ENCODE data around the gene NF1. TPM values are rescaled to one million over a fixed set of nuclear protein-coding genes. Genes with fewer than 3 reads are reported as not detected.
"Not testable (repeated sequence)": the region's sequence is repeated elsewhere in the genome, so short reads cannot be mapped to it uniquely, and the experiment has no call there.

NF1 gene
- polyA plus RNA-seq, 4 donors, result 32.1 to 45.4 (median 39.9) TPM

GRCh38 chr17:31251105-31251969, 156.6 kb downstream of the NF1 start:
- no peak for DNase-seq (ENCODE audit: low read depth in 4 of 4, low spot score in 2 of 4)

DNA sequence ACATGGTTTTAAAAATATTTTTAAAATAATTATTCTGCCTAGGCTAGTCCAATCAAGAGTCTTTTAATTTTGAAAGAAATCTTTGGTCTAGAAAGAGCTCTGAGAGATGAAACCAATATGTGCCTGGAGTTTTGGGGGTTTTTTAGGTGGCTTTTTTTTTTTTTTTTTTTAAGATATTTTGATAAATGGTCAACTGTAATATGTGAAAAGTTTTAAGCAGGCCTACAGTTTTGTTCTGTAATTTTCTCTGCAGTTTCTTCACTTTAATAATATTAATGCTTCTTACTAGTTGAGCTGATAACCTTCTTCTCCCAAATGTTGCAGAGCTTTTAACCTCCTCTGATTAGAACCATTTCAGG, 157.2 kb downstream of the NF1 start:
- no peak for DNase-seq (ENCODE audit: low read depth in 4 of 4, low spot score in 2 of 4)

DNA sequence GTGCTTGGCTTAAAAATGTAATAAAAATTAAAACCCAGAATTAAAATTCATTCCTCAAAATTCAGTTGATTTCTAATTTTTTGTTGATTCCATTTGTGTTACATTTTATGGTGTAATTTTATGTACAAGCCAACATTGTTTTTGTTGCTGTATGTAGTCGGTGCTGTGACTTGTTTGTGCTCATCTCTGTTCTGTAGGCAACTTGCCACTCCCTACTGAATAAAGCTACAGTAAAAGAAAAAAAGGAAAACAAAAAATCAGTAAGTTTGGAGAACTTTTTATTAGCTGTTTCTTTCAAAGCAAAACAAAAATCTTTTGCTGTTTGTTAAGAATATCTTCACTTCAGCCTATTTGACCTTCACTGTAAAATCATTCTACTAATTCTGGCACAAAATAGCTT, 158.0 kb downstream of the NF1 start:
- no peak for DNase-seq (ENCODE audit: low read depth in 4 of 4, low spot score in 2 of 4)

DNA sequence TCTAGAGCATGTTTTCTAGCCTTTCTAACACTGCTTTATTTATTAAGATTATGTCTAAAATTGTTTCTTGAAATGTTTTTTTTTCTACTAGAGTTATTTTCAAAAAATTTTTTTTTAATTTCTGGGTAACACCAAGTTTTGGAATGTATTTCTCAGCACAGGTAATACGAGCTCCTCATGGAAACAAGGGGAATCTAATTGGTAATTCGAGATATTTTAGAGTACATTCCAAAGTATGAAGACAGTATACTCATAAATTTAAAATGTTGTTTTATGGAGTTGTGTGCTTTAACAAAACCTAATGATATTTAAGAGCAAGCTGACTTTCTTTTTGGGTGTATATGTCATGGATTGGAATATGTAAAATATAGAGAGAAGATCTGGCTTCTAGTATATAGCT, 159.9 kb downstream of the NF1 start:
- no peak for DNase-seq (ENCODE audit: low read depth in 4 of 4, low spot score in 2 of 4)

GRCh38 chr17:31256936-31257335, 162.2 kb downstream of the NF1 start:
- no peak for DNase-seq (ENCODE audit: low read depth in 4 of 4, low spot score in 2 of 4)

DNA sequence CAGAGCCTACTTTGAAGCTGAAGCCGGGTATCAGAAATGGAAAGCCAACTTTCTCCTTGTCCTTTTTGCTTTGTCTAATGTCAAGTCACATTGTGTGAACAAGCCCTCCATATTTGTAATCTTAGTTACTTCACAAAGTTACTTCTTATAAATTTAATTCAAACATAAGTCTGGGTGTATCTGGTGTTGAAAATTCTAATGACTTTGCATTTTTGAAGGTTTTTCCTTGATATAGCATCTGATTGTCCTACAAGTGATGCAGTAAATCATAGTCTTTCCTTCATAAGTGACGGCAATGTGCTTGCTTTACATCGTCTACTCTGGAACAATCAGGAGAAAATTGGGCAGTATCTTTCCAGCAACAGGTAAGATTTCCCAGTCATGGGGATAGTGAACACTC, 165.4 kb downstream of the NF1 start:
- no peak for DNase-seq (ENCODE audit: low read depth in 4 of 4, low spot score in 2 of 4)

- no peak for DNase-seq (ENCODE audit: low read depth in 4 of 4, low spot score in 2 of 4)
Measured at GRCh38 chr17:31261601-31262000, 166.8 kb downstream of the NF1 start.

DNA sequence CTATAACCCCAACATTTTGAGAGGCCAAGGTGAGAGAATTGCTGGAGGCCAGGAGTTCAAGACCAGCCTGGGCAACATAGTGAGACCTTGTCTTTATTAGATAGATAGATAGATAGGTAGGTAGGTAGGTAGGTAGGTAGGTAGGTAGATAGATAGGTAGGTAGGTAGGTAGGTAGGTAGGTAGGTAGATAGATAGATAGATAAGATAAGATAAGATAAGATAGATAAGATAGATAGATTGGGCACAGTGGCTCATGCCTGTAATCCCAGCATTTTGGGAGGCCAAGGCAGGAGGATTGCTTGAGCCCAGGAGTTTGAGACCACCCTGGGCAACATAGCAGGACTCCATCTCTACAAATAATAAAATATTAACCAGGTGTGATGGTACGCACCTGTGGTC, 168.1 kb downstream of the NF1 start:
- DNase-seq (ENCODE audit: low read depth in 4 of 4, low spot score in 2 of 4), result not testable (repeated sequence)

DNA sequence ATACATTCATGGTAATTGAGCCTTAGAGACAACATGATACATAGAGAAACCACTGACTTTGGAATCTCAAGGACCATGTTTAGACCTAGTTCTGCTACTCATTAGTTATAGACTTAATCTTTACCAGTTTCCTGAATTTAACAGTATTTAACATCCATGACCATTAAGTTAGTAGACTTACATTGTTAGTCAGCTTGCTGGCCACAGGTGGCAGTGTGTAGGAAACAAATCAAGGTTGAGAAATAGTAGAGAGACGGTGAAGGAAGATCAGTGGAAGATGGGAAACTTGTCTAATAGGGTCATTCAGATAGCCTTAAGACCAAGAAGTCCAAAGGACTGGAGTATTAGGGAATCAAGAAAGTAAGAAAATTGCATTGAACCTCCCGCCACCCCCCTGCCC, 171.3 kb downstream of the NF1 start:
- DNase-seq (ENCODE audit: low read depth in 4 of 4, low spot score in 2 of 4), result no peak

- DNase-seq (ENCODE audit: low read depth in 4 of 4, low spot score in 2 of 4), result no peak
Measured at GRCh38 chr17:31269036-31269577, 174.3 kb downstream of the NF1 start.

DNA sequence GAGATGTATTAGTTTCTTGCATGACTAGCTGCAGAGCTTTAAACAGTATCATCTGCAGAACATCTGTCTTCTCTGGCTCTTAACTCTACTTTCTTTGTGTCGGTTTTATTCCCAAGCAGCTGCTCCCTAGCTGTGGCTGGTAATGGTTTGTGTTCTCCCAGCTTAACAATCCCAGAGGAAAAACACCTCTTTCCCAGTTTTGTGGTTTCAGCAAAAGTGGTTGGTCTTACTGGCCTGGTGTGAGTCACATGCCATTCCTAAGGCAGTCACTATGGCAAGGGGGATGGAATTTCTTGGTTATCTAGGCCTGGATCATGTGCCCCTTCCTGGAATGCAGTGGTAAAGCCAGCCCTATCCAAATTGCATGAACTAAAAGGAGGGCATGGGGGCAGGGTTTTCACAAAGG, 174.8 kb downstream of the NF1 start:
- no peak for DNase-seq (ENCODE audit: low read depth in 4 of 4, low spot score in 2 of 4)

DNA sequence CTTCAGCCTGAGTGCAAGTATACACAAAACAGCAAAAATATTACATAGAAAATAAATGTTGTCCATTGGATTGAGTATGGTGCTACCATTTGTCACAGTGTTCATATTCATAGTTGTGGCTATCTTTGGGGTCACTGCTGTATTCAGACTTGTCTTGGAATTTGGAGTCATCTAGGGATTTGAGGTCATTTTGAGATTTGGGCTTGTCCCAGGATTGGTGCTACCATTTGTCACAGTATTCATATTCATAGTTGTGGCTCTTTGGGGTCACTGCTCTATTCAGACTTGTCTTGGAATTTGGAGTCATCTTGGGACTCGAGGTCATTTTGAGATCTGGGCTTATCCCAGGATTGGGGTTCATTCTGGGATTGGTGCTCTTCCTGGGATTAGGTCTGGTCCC, 177.5 kb downstream of the NF1 start:
- no peak for DNase-seq (ENCODE audit: low read depth in 4 of 4, low spot score in 2 of 4)

DNA sequence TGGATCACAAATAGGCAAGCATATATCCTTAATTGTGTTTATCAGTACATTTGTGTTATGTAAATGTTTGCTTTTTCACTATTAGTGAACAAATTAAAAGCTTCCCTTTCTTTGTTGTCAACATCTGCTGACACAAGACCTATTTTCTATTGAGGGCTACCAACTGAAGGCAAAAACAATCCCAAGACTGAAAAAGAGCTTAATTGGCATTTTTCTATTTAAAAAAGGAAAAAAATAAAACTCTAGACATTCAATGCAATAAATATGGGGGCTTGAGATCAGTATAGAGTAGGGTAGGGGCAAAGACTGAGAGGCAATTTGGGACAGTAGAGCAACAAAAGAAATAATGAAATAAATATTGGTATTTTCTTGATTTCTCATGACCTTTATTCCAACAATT, 178.0 kb downstream of the NF1 start:
- no peak for DNase-seq (ENCODE audit: low read depth in 4 of 4, low spot score in 2 of 4)

- DNase-seq (ENCODE audit: low read depth in 4 of 4, low spot score in 2 of 4), result no peak
Measured at GRCh38 chr17:31273516-31273915, 178.7 kb downstream of the NF1 start.

DNA sequence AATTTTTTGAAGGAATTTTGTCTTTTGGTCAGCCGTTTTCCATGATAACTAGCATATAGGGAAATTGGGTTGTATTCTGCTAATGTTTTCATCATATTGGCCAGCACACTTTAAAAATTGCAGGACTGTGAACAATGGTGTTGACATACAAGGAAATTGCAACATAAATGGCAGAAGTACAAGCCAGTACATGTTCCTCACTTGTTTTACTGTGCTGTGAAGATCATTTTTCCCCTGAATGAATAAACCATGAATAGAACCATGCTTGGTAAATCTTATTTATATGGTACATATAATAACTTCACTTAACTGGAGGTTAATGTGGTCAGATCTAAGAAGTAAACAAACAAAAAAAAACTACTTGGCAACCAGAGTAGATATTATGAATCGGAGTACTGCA, 179.5 kb downstream of the NF1 start:
- DNase-seq (ENCODE audit: low read depth in 4 of 4, low spot score in 2 of 4), result no peak

DNA sequence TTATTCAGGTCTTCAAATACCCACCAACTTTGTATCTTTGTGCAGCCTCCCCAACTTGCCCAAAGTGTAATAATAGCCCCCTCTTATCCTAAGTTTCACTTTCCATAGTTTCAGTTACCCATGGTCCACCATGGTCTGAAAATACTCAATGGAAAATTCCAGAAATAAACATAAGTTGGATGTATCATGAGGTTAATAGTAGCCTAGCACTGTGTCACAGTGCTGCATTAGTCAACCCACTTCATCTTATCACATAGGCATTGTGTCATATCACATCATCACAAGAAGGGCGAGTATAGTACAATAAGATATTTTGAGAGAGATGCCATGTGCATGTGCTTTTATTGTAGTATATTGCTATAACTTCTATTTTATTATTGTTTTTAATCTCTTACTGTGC, 180.3 kb downstream of the NF1 start:
- no peak for DNase-seq (ENCODE audit: low read depth in 4 of 4, low spot score in 2 of 4)

GRCh38 chr17:31279401-31279800, 184.6 kb downstream of the NF1 start:
- no peak for DNase-seq (ENCODE audit: low read depth in 4 of 4, low spot score in 2 of 4)

DNA sequence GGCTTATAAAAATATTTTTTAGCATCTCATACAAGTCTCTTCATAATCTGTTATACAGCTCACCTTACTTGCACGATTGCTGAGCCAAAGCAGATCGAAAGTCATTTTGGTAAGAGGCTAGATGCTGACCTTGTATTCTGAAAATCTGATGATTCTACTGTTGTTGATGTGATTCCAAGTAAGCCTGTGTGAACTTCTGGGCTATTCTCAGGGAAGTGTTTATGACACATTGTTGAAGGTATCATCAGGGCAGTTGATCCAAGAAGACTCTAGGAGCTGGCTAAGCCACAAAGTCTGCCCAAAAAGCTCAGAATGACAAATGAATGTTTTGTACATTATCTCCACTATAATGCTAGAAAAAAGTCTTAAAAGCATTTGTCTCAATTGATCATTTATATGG, 186.3 kb downstream of the NF1 start:
- no peak for DNase-seq (ENCODE audit: low read depth in 4 of 4, low spot score in 2 of 4)

GRCh38 chr17:31283841-31284240, 189.1 kb downstream of the NF1 start:
- no peak for DNase-seq (ENCODE audit: low read depth in 4 of 4, low spot score in 2 of 4)

GRCh38 chr17:31286587-31286986, 191.8 kb downstream of the NF1 start:
- no peak for DNase-seq (ENCODE audit: low read depth in 4 of 4, low spot score in 2 of 4)

DNA sequence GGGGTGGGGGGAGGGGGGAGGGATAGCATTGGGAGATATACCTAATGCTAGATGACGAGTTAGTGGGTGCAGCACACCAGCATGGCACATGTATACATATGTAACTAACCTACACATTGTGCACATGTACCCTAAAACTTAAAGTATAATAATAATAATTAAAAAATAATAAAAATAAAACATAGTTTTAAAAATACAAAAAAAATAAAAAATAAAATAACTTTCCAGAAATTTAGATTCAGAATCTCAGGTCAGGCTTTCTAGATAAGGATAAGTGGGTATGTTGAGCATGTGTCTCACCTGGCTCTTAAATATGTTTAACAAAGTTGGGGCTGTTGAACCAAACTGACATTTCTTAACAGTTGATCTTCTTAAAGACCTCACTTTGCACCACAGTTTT, 193.2 kb downstream of the NF1 start:
- not testable (repeated sequence) for DNase-seq (ENCODE audit: low read depth in 4 of 4, low spot score in 2 of 4)

DNA sequence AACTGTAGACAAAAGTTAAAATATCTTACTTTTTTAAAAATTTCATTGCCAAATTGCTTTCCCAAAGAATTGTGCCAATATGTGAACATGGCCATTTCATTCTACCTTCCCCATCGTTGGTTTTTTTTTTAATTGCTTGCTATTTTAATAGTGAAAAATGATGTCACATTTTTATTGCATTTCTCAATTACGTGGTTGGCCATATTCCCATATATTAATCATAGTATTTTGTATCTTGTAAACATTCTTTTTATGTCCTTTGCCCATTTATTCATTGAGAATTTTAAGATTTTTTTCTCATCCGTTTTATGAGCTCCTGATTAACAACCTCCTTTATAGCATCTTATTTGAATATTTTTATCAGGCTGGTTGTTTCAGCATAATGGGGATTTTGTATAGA, 195.0 kb downstream of the NF1 start:
- no peak for DNase-seq (ENCODE audit: low read depth in 4 of 4, low spot score in 2 of 4)

- no peak for DNase-seq (ENCODE audit: low read depth in 4 of 4, low spot score in 2 of 4)
Measured at GRCh38 chr17:31291820-31292219, 197.0 kb downstream of the NF1 start.

Data from left renal cortex interstitium (tissue), 4 donors.